GM21423 (cell line): ENCODE measurements around the gene TGFBI.

Source experiments
- ATAC-seq: cut with Tn5 transposase; IDR thresholded peaks from one replicate; pipeline ENCODE4 v1.9.1; 2021; ENCODE audit warnings: mild to moderate bottlenecking, moderate library complexity; ENCODE audit not compliant: unreplicated experiment

Gene TGFBI

GRCh38 chr5:136062366-136063274 is 33.8 kb downstream of the TGFBI start:
- peak; percentile 72 for ATAC-seq

DNA sequence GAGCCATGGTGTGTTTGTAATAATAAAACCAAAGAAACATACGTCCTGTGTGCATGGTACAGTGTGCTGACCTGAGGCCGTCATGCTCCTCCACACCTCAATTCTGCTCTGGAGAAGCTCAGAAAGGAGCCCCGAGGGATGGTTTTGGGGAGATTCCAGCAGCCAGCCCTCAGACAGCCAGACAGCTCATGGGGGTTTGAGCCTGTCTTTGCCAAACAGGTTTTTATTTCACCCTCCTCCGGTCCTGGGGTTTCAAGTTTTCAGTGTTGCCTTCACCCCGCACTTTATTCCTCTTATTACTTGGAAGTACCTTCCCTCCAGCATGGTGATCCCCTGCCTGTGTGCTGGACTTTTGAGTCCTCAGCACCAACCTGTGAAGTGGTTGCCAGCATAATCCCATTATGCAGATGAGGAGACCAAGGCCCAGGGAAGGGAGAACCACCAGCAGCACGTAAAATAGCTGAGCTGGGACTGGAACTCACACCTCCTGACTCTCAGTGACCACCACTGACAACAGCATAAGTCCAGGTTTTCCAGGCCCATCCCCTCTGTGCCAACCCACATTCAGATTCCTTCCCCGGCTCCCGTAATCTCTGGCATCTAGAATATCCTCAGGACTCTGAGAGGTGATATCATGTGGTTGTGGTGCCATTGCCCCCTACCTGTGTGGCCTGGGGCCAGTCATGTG is 35.1 kb downstream of the TGFBI start:
- no peak for ATAC-seq

- no peak for ATAC-seq
Observed at GRCh38 chr5:136064510-136064909, 35.7 kb downstream of the TGFBI start.

DNA sequence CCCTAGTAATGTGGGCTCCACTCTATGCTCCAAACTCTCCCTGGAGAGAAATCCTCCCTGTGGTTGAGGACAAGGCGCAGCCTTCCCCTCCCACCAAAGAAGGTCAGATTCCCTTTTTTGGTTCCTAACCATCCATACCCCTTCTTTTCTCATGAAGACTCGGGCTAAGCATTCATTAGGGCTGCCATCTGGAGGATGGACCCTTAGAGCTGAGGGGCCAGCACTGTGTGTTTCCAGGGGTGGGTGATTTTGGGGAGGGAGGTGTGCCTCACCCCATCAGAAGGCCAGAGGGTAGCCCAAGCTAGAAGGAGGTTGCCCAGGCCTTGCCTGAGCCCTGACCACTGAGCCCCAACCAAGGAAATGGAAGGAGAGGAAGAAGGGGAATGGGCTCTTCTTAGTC is 36.8 kb downstream of the TGFBI start:
- ATAC-seq = no peak

- no peak for ATAC-seq
Observed at GRCh38 chr5:136066661-136067271, 38.0 kb downstream of the TGFBI start.

DNA sequence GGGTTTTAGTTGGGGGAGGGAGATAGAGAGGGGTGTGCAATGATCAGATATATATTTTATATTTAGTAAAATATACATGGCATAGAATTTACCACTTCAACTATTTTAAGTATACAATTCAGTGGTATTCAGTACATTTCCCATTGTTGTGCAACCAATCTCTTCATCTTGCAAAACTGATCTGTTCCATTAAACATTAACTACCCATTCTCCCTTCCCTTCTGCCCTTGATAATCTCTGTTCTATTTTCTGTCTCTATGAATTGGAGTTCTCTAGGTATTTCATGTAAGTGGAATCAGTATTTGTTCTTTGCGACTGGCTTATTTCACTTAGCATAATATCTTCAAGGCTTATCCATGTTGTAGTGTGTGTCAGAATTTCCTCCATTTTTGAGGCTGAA is 38.6 kb downstream of the TGFBI start:
- no peak for ATAC-seq

- no peak for ATAC-seq
Observed at GRCh38 chr5:136070486-136071285, 41.9 kb downstream of the TGFBI start.

GRCh38 chr5:136073714-136074529 is 45.1 kb downstream of the TGFBI start:
- peak; percentile 82 for ATAC-seq

DNA sequence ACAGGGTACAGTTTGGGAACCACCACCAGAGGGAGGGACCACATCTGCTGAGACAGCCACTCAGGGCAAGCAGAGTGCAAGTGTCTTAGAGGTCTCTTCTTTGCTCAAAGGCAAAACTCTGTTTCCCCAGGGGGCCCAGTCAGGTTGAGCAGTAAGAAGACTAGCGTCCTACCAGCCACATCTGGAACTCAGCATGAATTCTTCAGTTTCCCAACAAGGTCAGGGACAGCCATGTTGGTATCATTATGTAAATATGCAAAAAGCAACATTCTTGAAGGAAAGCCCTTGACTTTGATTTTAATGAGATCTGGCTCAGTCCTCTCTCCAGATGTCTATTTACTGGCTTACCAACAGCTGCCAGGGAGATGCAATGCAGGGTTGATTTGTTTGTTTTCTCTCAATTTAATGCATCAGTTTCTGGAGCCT is 46.7 kb downstream of the TGFBI start:
- no peak for ATAC-seq

GRCh38 chr5:136076067-136076466 is 47.3 kb downstream of the TGFBI start:
- ATAC-seq = no peak

GRCh38 chr5:136076881-136077445 is 48.2 kb downstream of the TGFBI start:
- no peak for ATAC-seq

DNA sequence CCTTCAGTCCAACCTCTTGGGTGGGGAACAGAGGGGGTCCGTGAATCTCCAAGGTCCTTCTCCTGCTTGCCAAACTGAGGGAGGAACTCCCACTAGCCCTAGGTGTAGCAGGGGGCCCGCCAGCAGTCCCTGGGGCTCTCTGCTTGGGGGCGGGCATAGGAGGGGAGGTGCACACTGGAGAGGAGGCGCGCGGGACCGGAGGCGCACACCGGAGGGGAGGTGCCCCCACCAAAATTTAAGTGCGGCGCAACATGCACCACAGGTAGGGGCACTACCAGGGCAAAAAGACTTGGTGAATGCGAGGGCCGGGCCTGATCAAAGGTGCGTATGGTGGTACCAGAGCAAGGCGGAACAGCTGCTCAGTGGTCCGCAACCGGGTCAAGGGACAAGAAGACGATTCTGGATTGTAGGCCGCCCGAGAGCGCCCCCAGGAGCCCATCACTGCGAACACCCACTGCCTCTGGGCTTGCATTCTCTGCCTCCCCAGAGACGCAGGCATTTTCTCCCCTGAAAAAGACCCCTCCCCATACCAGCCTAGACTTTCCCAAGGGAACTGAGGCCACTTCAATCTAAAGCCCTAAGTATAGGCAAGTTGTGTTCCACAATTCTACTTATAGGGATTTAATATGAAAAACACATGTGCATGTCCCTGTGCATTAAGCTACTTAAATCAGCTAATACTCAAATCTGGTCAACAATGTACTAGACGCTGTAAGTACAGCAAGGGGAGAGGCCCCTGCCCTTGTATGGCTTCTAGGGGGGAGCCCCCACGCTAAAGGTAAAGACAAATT is 50.6 kb downstream of the TGFBI start:
- no peak for ATAC-seq

DNA sequence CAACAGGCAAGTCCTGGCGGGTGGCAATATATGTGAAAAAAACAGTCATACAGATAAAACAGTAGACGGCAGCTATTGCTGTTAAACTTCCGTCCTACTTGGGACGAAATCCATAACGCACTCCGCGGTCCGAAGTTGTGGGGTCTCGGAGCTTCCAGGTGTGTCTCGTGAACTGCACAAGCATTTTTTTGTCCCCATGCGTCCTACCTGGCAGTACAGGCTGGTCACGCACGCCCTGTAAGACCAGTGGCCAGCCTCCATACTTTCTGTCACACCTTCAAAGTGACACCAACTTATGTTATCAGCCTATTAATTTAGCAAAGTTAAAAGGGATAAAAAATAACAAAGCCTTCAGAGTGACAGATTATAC is 51.3 kb downstream of the TGFBI start:
- ATAC-seq = peak; percentile 8

DNA sequence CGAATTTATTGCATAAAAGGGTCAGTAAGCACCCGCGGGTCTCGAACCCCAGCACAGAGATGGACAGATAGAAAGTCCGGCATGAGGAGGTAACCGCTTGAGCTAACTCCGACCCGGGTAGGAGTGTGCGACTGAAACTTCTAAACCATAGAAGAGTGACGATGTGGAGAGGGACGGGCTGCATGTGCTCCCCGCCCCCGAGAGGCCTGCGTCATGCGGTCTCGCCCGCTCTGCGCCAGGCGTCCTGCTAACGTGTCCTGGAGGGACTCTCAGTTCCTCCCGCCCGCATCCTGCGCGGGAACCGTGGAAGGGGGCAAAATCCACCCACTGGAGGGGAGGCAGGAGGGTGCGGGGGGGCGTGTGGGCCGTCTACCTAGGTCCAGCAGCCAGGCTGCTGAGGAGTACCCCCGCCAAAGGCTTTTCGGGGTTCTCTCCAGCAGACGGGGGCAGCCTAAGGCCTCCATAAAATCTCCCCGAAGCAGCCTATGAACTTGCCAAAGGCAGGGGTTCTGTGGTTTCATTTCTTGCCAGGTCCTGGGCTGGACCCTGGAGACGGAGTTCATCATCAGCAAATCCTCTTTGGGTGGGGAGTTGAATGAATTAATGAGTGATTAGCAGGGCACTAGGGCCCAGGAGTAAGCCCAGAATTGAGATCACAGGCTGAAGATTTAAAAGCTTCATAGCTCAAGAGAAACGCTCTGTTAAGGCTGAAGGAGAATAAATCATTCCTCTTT is 51.9 kb downstream of the TGFBI start:
- peak; percentile 86 for ATAC-seq

- ATAC-seq = no peak
Observed at GRCh38 chr5:136081217-136081591, 52.4 kb downstream of the TGFBI start.

GRCh38 chr5:136082390-136083193 is 53.8 kb downstream of the TGFBI start:
- no peak for ATAC-seq

DNA sequence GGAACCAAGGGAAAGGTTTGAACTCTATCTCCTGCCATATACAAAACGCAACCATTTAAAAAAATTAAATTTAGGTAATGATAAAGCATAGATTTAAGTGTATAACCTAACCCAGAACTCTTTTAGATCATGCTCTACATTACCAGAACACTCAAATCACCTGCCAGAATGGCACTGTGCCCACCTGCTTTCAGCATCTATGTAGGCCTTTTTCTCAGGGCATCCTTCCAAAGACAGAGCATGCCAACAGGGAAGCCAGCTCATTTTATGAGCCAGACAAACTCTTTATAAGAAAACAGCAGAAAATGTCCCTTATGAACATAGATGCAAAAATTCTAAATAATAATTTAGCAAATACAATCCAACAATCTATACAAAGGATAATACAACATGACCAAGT is 55.9 kb downstream of the TGFBI start:
- no peak for ATAC-seq
